ENCODE measurements around the gene SLC30A2.

The SLC30A2 gene

GRCh38 chr1:26019641-26020315, 26.1 kb downstream of the SLC30A2 start:
- no peak for TF ChIP-seq CTCF (IDR thresholded peaks at IDR 0.05; ENCODE audit: insufficient read depth, low read depth, low read length, missing control alignments)
- H3K4me3 ChIP-seq (ENCODE audit: low read depth, low read length), result no peak overlapping the region
- peak; percentile 22 for DNase-seq (ENCODE audit: low read depth)

GRCh38 chr1:26017606-26018005, 28.3 kb downstream of the SLC30A2 start:
- TF ChIP-seq CTCF (IDR thresholded peaks at IDR 0.05; ENCODE audit: insufficient read depth, low read depth, low read length, missing control alignments), result no peak
- DNase-seq (ENCODE audit: low read depth), result no peak
- no peak overlapping the region for H3K4me3 ChIP-seq (ENCODE audit: low read depth, low read length)

- TF ChIP-seq CTCF (IDR thresholded peaks at IDR 0.05; ENCODE audit: insufficient read depth, low read depth, low read length, missing control alignments), result no peak
- no peak for DNase-seq (ENCODE audit: low read depth)
- H3K4me3 ChIP-seq (ENCODE audit: low read depth, low read length), result no peak overlapping the region
These were observed 28.9 kb downstream of the SLC30A2 start for GRCh38 chr1:26016953-26017545.

GRCh38 chr1:26016258-26016952, 29.5 kb downstream of the SLC30A2 start:
- H3K4me3 ChIP-seq (ENCODE audit: low read depth, low read length), result no peak overlapping the region
- no peak for DNase-seq (ENCODE audit: low read depth)
- no peak for TF ChIP-seq CTCF (IDR thresholded peaks at IDR 0.05; ENCODE audit: insufficient read depth, low read depth, low read length, missing control alignments)

GRCh38 chr1:26015358-26015757, 30.6 kb downstream of the SLC30A2 start:
- DNase-seq (ENCODE audit: low read depth), result no peak
- H3K4me3 ChIP-seq (ENCODE audit: low read depth, low read length), result no peak overlapping the region
- TF ChIP-seq CTCF (IDR thresholded peaks at IDR 0.05; ENCODE audit: insufficient read depth, low read depth, low read length, missing control alignments), result no peak

GRCh38 chr1:26014179-26014578, 31.7 kb downstream of the SLC30A2 start:
- DNase-seq (ENCODE audit: low read depth), result no peak
- no peak overlapping the region for H3K4me3 ChIP-seq (ENCODE audit: low read depth, low read length)
- TF ChIP-seq CTCF (IDR thresholded peaks at IDR 0.05; ENCODE audit: insufficient read depth, low read depth, low read length, missing control alignments), result no peak
